H9 (cell line): Measurements from ENCODE around the gene ZBTB17. TPM values are rescaled to one million over a fixed set of nuclear protein-coding genes. Genes with fewer than 3 reads are reported as not detected.

Source experiments
- DNase-seq: peaks from one replicate; pipeline ENCODE4 v3.0.0-alpha.2; 2017
- H2AFZ ChIP-seq: one replicate; pipeline ENCODE4 v1.6.1; 2013; ENCODE audit warnings: mild to moderate bottlenecking, low read length, control low read depth, moderate library complexity
- H2AK5ac ChIP-seq: 2 replicates; pipeline ENCODE4 v1.6.1; 2013; ENCODE audit warnings: low read length, control low read depth, mixed read lengths; ENCODE audit not compliant: insufficient read length
- H2BK120ac ChIP-seq: one replicate; pipeline ENCODE4 v1.6.1; 2013; ENCODE audit warnings: low read depth, mild to moderate bottlenecking, low read length, control low read depth, inconsistent platforms; ENCODE audit not compliant: poor library complexity, severe bottlenecking
- H2BK12ac ChIP-seq: 2 replicates; pipeline ENCODE4 v1.6.1; 2013; ENCODE audit warnings: low read length, control low read depth, mixed read lengths, low read depth; ENCODE audit not compliant: insufficient read length
- H2BK15ac ChIP-seq: 2 replicates; pipeline ENCODE4 v1.6.1; 2013; ENCODE audit warnings: low read depth, low read length, control low read depth
- H2BK20ac ChIP-seq: one replicate; pipeline ENCODE4 v1.6.1; 2013; ENCODE audit warnings: low read depth, mild to moderate bottlenecking, low read length, control low read depth, inconsistent platforms; ENCODE audit not compliant: poor library complexity, severe bottlenecking
- H2BK5ac ChIP-seq: 2 replicates; pipeline ENCODE4 v1.6.1; 2013; ENCODE audit warnings: low read length, control low read depth, mixed read lengths; ENCODE audit not compliant: insufficient read length
- H3K14ac ChIP-seq: 2 replicates; pipeline ENCODE4 v1.6.1; 2013; ENCODE audit warnings: low read length, control low read depth; ENCODE audit not compliant: insufficient read depth
- H3K18ac ChIP-seq: 2 replicates; pipeline ENCODE4 v1.6.1; 2013; ENCODE audit warnings: low read depth, mild to moderate bottlenecking, mixed read lengths, low read length, control low read depth; ENCODE audit not compliant: insufficient read length
- H3K23ac ChIP-seq: 2 replicates; pipeline ENCODE4 v1.6.1; 2013; ENCODE audit warnings: low read length, control low read depth, mixed read lengths, low read depth; ENCODE audit not compliant: insufficient read length
- H3K23me2 ChIP-seq: 2 replicates; pipeline ENCODE4 v1.6.1; 2013; ENCODE audit warnings: low read depth, mild to moderate bottlenecking, mixed read lengths, low read length, control low read depth; ENCODE audit not compliant: insufficient read length, poor library complexity, severe bottlenecking
- H3K27ac ChIP-seq: 2 replicates; pipeline ENCODE4 v1.5.1; 2013; ENCODE audit warnings: low read length, control low read depth, mixed read lengths, low read depth; ENCODE audit not compliant: insufficient read length
- H3K27me3 ChIP-seq: 2 replicates; pipeline ENCODE4 v1.6.1; 2013; ENCODE audit warnings: low read length, control low read depth, inconsistent platforms; ENCODE audit not compliant: insufficient read depth
- H3K4ac ChIP-seq: 2 replicates; pipeline ENCODE4 v1.6.1; 2013; ENCODE audit warnings: low read depth, mild to moderate bottlenecking, control low read depth, inconsistent platforms, low read length, moderate library complexity
- H3K4me1 ChIP-seq: 2 replicates; pipeline ENCODE4 v1.6.1; 2013; ENCODE audit warnings: low read length, control low read depth, inconsistent platforms; ENCODE audit not compliant: insufficient read depth
- H3K4me2 ChIP-seq: 2 replicates; pipeline ENCODE4 v1.6.1; 2013; ENCODE audit warnings: low read length, control low read depth, mixed read lengths; ENCODE audit not compliant: insufficient read length, insufficient read depth
- H3K56ac ChIP-seq: 2 replicates; pipeline ENCODE4 v1.6.1; 2013; ENCODE audit warnings: low read depth, mild to moderate bottlenecking, mixed read lengths, low read length, control low read depth; ENCODE audit not compliant: insufficient read length
- H3K79me1 ChIP-seq: 2 replicates; pipeline ENCODE4 v1.6.1; 2013; ENCODE audit warnings: low read depth, mild to moderate bottlenecking, moderate library complexity, low read length, control low read depth, inconsistent platforms; ENCODE audit not compliant: insufficient read depth, poor library complexity, severe bottlenecking
- H3K79me2 ChIP-seq: 2 replicates; pipeline ENCODE4 v1.6.1; 2013; ENCODE audit warnings: low read length, control low read depth, inconsistent platforms; ENCODE audit not compliant: insufficient read depth
- H3K9ac ChIP-seq: 2 replicates; pipeline ENCODE4 v1.6.1; 2013; ENCODE audit warnings: low read length, control low read depth, mixed read lengths; ENCODE audit not compliant: insufficient read length; ENCODE audit errors: extremely low read depth
- H3K9me3 ChIP-seq: one replicate; pipeline ENCODE4 v1.6.1; 2013; ENCODE audit warnings: low read depth, low read length, inconsistent platforms; ENCODE audit not compliant: control insufficient read depth
- H3T11ph ChIP-seq: one replicate; pipeline ENCODE4 v1.6.1; 2013; ENCODE audit warnings: mild to moderate bottlenecking, low read length, control low read depth, inconsistent platforms
- H4K20me1 ChIP-seq: one replicate; pipeline ENCODE4 v1.6.1; 2013; ENCODE audit not compliant: control insufficient read depth, insufficient read length, insufficient read depth
- H4K5ac ChIP-seq: 2 replicates; pipeline ENCODE4 v1.6.1; 2013; ENCODE audit warnings: low read depth, mild to moderate bottlenecking, mixed read lengths, low read length, control low read depth; ENCODE audit not compliant: insufficient read length
- H4K8ac ChIP-seq: replicated peaks from 2 replicates; pipeline ENCODE4 v1.6.1; 2013; ENCODE audit warnings: low read length, control low read depth, mixed read lengths, low read depth; ENCODE audit not compliant: insufficient read length
- H4K91ac ChIP-seq: 2 replicates; pipeline ENCODE4 v1.6.1; 2013; ENCODE audit warnings: low read depth, mild to moderate bottlenecking, moderate library complexity, mixed read lengths, low read length, control low read depth; ENCODE audit not compliant: insufficient read length
- H3K27ac Mint-ChIP-seq, 3 experiments: 2 replicates in 2 of 3; 3 replicates in 1 of 3; pipeline ENCODE4 v1.8.0; 2020 to 2021; ENCODE audit warnings: mixed read lengths in 3 of 3, mild to moderate bottlenecking in 1 of 3, moderate library complexity in 1 of 3
- H3K27me3 Mint-ChIP-seq: 2 replicates; pipeline ENCODE4 v1.8.0; 2021; ENCODE audit warnings: low read depth, mild to moderate bottlenecking, moderate library complexity, mixed read lengths
- H3K36me3 Mint-ChIP-seq, 3 experiments: 2 replicates in 2 of 3; 3 replicates in 1 of 3; pipeline ENCODE4 v1.8.0; 2020 to 2021; ENCODE audit warnings: low read depth in 3 of 3, mixed read lengths in 3 of 3; ENCODE audit not compliant: insufficient read depth in 1 of 3
- H3K4me1 Mint-ChIP-seq, 2 experiments: 2 replicates each; pipeline ENCODE4 v1.8.0; 2020; ENCODE audit warnings: mixed read lengths in 2 of 2
- H3K4me3 Mint-ChIP-seq, 2 experiments: 2 replicates in 1 of 2; 3 replicates in 1 of 2; pipeline ENCODE4 v1.8.0; 2020 to 2021; ENCODE audit warnings: mild to moderate bottlenecking in 2 of 2, mixed read lengths in 2 of 2, moderate library complexity in 1 of 2
- H3K9me3 Mint-ChIP-seq, 2 experiments: 2 replicates in 1 of 2; 3 replicates in 1 of 2; pipeline ENCODE4 v1.8.0; 2020; ENCODE audit warnings: mild to moderate bottlenecking in 2 of 2, mixed read lengths in 2 of 2, moderate library complexity in 1 of 2
- WGBS: extraction: QIAGEN DNeasy Blood & Tissue Kit; methylation state at CpG from one replicate; pipeline ENCODE4 v1.1.7; 2013; ENCODE audit warnings: missing lambda C conversion rate, low lambda C conversion rate, mixed read lengths; ENCODE audit not compliant: insufficient read length; ENCODE audit errors: extremely low coverage; 5-methylcytosine and 5-hydroxymethylcytosine counted together
- total RNA-seq: library from RNA; stranded (reverse); gene quantifications from 2 replicates; pipeline ENCODE4 v1.2.1, GENCODE V29; 2021
- TF ChIP-seq, protein P1 (sequence below): fragments of 200-600 bp; sonication (generic); conservative IDR thresholded peaks from 3 replicates; pipeline ENCODE4 v1.8.0; 2021; ENCODE audit warnings: antibody characterized with exemption, mild to moderate bottlenecking

Gene ZBTB17
- total RNA-seq, 1 experiment from 2014 or later = 16.5 TPM

DNA sequence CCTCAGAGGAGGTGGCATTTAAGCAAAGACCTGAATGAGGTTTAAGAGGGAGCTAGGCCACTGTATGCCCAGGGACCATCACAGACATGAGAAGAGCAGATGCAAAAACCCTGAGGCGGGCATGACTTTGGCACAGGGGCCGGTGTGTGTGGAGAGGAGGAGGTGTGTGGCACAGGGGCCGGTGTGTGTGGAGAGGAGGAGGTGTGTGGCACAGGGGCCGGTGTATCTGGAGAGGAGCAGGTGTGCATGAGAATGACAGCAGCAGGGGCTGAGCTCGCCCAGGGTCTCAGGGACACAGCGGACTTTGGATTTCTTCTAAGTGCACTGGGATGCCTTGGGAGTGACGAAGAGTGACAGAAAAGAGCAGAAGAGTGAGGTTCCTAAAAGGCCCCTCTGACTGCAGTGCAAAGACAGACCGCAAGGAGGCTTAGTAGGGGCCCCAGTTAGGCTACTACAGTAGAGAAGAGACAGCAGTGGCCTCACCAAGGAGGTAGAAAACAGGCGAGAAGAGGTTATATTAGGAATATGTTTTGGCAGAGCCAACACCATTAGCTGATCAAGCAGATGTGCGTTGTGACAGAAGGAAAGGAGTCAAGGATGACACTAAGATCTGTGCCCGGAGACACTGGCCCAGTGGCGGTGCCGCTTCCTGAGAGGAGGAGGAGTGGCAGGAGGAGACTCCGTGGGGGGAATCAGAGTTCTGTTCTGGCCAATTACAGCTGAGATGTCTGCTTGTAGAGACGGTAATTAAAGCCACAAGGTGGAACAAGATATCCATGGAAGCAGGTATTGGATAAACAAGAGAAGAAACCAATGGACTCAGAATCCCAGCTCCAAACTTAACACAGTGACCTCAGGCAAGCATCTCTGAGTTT is 18.4 kb downstream of the ZBTB17 start:
- no peaks in the 10 kb centered on the region; the same call in 1 of the 2 replicates for H3K79me2 ChIP-seq
- no peak overlapping the region for H2BK5ac ChIP-seq
- DNase-seq = no peak
- no peaks in the 10 kb centered on the region for H4K20me1 ChIP-seq
- no peaks in the 10 kb centered on the region for H3K23me2 ChIP-seq
- no peak overlapping the region for H3T11ph ChIP-seq
- WGBS = no CpG with 5 or more reads among the region's 15 CpGs
- H4K8ac ChIP-seq = no peak overlapping the region
- no peak overlapping the region for H2AFZ ChIP-seq
- no peak overlapping the region for H3K4ac ChIP-seq
- peaks cover 9% of the 10 kb centered on the region; the same call in 1 of the 2 replicates for H3K4me1 ChIP-seq
- no peak overlapping the region for H2BK12ac ChIP-seq
- H3K9me3 ChIP-seq = no peaks in the 10 kb centered on the region
- Mint-ChIP-seq H3K27ac (peak overlapping the region in 1 of 3 experiments; percentile 8; a peak in 2 of 7 replicates), H3K27me3 (peaks cover 26% of the 10 kb centered on the region), H3K4me1 (peaks cover 43 to 44% of the 10 kb centered on the region in 2 experiments), H3K4me3 (no peak overlapping the region), H3K36me3 (peaks cover 0 to 12% (median 0%) of the 10 kb centered on the region in 3 experiments; a peak in 3 of 7 replicates), H3K9me3 (no peaks in the 10 kb centered on the region)
- H3K79me1 ChIP-seq = no peaks in the 10 kb centered on the region
- no peak overlapping the region for H3K18ac ChIP-seq
- H3K4me2 ChIP-seq = no peak overlapping the region
- H3K27me3 ChIP-seq = no peaks in the 10 kb centered on the region
- no peak overlapping the region for H2BK15ac ChIP-seq
- H3K9ac ChIP-seq = no peak overlapping the region
- no peak overlapping the region for H2BK20ac ChIP-seq
- H3K14ac ChIP-seq = no peak overlapping the region
- H4K5ac ChIP-seq = no peak overlapping the region
- H2BK120ac ChIP-seq = no peak overlapping the region
- H3K56ac ChIP-seq = no peak overlapping the region
- TF ChIP-seq, protein P1, sequence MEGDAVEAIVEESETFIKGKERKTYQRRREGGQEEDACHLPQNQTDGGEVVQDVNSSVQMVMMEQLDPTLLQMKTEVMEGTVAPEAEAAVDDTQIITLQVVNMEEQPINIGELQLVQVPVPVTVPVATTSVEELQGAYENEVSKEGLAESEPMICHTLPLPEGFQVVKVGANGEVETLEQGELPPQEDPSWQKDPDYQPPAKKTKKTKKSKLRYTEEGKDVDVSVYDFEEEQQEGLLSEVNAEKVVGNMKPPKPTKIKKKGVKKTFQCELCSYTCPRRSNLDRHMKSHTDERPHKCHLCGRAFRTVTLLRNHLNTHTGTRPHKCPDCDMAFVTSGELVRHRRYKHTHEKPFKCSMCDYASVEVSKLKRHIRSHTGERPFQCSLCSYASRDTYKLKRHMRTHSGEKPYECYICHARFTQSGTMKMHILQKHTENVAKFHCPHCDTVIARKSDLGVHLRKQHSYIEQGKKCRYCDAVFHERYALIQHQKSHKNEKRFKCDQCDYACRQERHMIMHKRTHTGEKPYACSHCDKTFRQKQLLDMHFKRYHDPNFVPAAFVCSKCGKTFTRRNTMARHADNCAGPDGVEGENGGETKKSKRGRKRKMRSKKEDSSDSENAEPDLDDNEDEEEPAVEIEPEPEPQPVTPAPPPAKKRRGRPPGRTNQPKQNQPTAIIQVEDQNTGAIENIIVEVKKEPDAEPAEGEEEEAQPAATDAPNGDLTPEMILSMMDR = peak; percentile 76
- no peak overlapping the region for H3K27ac ChIP-seq
- H2AK5ac ChIP-seq = no peak overlapping the region
- H4K91ac ChIP-seq = no peak overlapping the region
- H3K23ac ChIP-seq = no peak overlapping the region
